Testis (tissue), 3 donors: ENCODE results near the gene CAMK2D. TPM values are rescaled to one million over a fixed set of nuclear protein-coding genes. Genes with fewer than 3 reads are reported as not detected.
A peak's percentile ranks its signal among the peaks of the same experiment; 100 is the strongest.

Experiments used
- DNase-seq: peaks from one replicate; pipeline ENCODE4 v3.0.0-alpha.2; 2019
- H3K27ac ChIP-seq, 2 donors: fragments of 200-600 bp; sonication (generic); one replicate each; pipeline ENCODE4 v1.5.1; 2019
- H3K27me3 ChIP-seq: fragments of 200-600 bp; sonication (generic); one replicate; pipeline ENCODE4 v1.5.1; 2019
- H3K36me3 ChIP-seq: fragments of 200-600 bp; sonication (generic); one replicate; pipeline ENCODE4 v1.5.1; 2017; ENCODE audit warnings: low read depth; ENCODE audit errors: missing control alignments
- H3K4me1 ChIP-seq: fragments of 200-600 bp; sonication (generic); one replicate; pipeline ENCODE4 v1.5.1; 2019
- H3K4me3 ChIP-seq, 2 donors: fragments of 200-600 bp; sonication (generic); one replicate each; pipeline ENCODE4 v1.5.1; 2017 to 2019
- H3K9me3 ChIP-seq: fragments of 200-600 bp; sonication (generic); one replicate; pipeline ENCODE4 v1.5.1; 2017
- POLR2A ChIP-seq: fragments of 450-650 bp; IDR thresholded peaks from one replicate; pipeline ENCODE4 v1.6.1; 2017; ENCODE audit warnings: antibody characterized with exemption, mild to moderate bottlenecking, moderate library complexity
- WGBS, 2 donors: methylation state at CpG; one replicate each; pipeline ENCODE4 v1.1.5; 2018; 5-methylcytosine and 5-hydroxymethylcytosine counted together
- intact Hi-C: fragments of 100-400 bp; cut with DNase I; formaldehyde crosslinking; loops from one replicate; pipeline ENCODE4 v1.15.1; 2023; ENCODE audit warnings: low total_unique reads
- polyA plus RNA-seq: library from polyadenylated mRNA; stranded (reverse); fragments of 350-450 nt; fragmentation: Illumina TruSeq; extraction: RNeasy Lipid Tissue Mini Kit (QIAGEN cat#74804); gene quantifications from one replicate; pipeline ENCODE4 v1.2.3, GENCODE V29; 2014; ENCODE audit warnings: low read depth, low replicate concordance; ENCODE audit not compliant: insufficient read depth
- total RNA-seq, 2 donors: library from RNA; depleted of rRNA; stranded (reverse); fragments of >200 nt; gene quantifications; one replicate each; pipeline ENCODE4 v1.2.3, GENCODE V29; 2016
- TF ChIP-seq, protein P1 (sequence below), 3 experiments: fragments of 450-650 bp in 2 of 3; fragments of 200-600 bp in 1 of 3; sonication (generic) in 1 of 3; IDR thresholded peaks; one replicate each; pipeline ENCODE4 v1.5.1; 2016 to 2019; ENCODE audit warnings: antibody characterized with exemption in 3 of 3, mild to moderate bottlenecking in 2 of 3, moderate library complexity in 1 of 3

CAMK2D gene
- total and polyA plus RNA-seq, 3 donors from 2014 or later: 31.2 to 88.1 (median 72.4) TPM

DNA sequence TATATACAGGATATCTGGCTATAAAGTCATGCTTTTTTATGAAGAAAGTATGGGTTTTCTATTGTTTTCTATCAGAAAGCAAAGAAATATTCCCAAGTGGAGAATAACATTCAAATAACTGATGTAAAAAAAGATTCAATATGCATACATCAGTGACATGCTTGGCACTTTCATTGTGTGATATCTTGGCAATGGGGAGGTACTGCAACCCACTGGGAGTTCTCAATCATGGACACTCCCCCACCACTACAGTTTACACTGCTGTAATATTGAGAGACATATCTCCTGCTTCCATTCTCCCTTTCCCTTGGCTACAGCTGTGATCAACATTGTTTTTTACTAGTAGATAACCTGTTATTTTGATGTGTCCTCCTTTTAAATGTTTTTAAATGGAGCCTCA, 257.8 kb downstream of the CAMK2D start:
- Histone ChIP-seq H3K4me1 (no peaks in the 10 kb centered on the region), H3K9me3 (no peaks in the 10 kb centered on the region), H3K36me3 (no peaks in the 10 kb centered on the region), H3K27ac (no peak overlapping the region), H3K4me3 (no peak overlapping the region), H3K27me3 (no peaks in the 10 kb centered on the region)
- TF ChIP-seq POLR2A: no peak
- TF ChIP-seq, protein P1, sequence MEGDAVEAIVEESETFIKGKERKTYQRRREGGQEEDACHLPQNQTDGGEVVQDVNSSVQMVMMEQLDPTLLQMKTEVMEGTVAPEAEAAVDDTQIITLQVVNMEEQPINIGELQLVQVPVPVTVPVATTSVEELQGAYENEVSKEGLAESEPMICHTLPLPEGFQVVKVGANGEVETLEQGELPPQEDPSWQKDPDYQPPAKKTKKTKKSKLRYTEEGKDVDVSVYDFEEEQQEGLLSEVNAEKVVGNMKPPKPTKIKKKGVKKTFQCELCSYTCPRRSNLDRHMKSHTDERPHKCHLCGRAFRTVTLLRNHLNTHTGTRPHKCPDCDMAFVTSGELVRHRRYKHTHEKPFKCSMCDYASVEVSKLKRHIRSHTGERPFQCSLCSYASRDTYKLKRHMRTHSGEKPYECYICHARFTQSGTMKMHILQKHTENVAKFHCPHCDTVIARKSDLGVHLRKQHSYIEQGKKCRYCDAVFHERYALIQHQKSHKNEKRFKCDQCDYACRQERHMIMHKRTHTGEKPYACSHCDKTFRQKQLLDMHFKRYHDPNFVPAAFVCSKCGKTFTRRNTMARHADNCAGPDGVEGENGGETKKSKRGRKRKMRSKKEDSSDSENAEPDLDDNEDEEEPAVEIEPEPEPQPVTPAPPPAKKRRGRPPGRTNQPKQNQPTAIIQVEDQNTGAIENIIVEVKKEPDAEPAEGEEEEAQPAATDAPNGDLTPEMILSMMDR (IDR thresholded peaks at IDR 0.05): no peak
- intact Hi-C loops: no loop called here
- DNase-seq: no peak

DNA sequence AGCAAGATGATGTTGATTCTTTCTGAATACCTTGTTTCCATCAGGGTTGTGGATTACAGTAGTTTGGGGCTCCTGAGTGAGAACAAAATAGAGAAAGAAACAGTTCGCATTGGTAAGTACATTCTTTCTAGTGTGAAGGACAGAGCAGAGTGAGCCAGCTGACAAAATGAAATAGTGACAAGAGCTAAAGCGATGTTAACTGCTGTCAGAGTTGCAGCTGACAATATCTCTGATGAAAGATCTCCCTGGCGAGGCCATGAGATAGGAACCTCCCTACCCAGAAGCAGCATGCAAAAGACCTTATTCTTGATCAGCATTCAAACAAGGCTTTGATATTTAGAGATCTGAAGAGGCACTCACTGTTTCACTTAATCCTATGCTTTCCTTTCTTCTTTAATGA, 258.6 kb downstream of the CAMK2D start:
- no peaks in the 10 kb centered on the region for H3K27me3 ChIP-seq
- peak; percentile 21 for DNase-seq
- TF ChIP-seq, protein P1 (IDR thresholded peaks at IDR 0.05): no peak
- TF ChIP-seq POLR2A: no peak
- no peaks in the 10 kb centered on the region for H3K9me3 ChIP-seq
- intact Hi-C loops: no loop called here
- peak overlapping the region; percentile 8 to 27 for H3K27ac ChIP-seq
- no peak overlapping the region for H3K4me3 ChIP-seq
- no peaks in the 10 kb centered on the region for H3K36me3 ChIP-seq
- H3K4me1 ChIP-seq: no peaks in the 10 kb centered on the region
- 60 to 77% methylated on average over 3 of the region's 3 CpGs for WGBS, 2 donors

DNA sequence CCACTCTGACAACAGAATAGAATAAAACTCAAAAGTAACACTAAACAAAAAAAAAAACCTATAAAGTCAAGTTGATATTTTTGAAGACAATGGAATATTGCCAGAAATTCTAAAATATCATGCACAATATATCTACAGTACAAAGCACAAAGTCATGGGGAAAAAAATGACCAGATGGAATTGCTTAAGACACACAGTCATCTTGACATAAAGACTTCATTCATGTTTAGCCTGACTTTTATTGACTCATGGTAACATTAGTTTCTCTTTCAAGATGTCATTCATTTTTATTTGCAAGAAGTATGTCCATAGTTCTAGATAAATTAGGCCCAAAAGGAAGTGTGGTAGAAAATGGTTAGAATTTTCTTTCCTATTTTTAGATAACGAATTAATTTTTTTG, 259.1 kb downstream of the CAMK2D start:
- H3K27me3 ChIP-seq: no peaks in the 10 kb centered on the region
- 80 to 82% methylated on average over 1 of the region's 1 CpG for WGBS, 2 donors
- TF ChIP-seq, protein P1 (IDR thresholded peaks at IDR 0.05): no peak
- TF ChIP-seq POLR2A: no peak
- H3K27ac ChIP-seq: peak overlapping the region; percentile 8 to 27
- no peaks in the 10 kb centered on the region for H3K36me3 ChIP-seq
- no peak for DNase-seq
- no peak overlapping the region for H3K4me3 ChIP-seq
- intact Hi-C loops: no loop called here
- no peaks in the 10 kb centered on the region for H3K9me3 ChIP-seq
- H3K4me1 ChIP-seq: no peaks in the 10 kb centered on the region

GRCh38 chr4:113500424-113500823, 261.1 kb downstream of the CAMK2D start:
- H3K4me1 ChIP-seq: no peaks in the 10 kb centered on the region
- no peak for DNase-seq
- intact Hi-C loops: no loop called here
- no peak for TF ChIP-seq POLR2A
- TF ChIP-seq, protein P1 (IDR thresholded peaks at IDR 0.05): no peak
- 81 to 86% methylated on average over 4 of the region's 4 CpGs for WGBS, 2 donors
- H3K27ac ChIP-seq: no peak overlapping the region
- H3K36me3 ChIP-seq: no peaks in the 10 kb centered on the region
- H3K27me3 ChIP-seq: no peaks in the 10 kb centered on the region
- H3K4me3 ChIP-seq: no peak overlapping the region
- H3K9me3 ChIP-seq: no peaks in the 10 kb centered on the region

- no peak for DNase-seq
- no peak for TF ChIP-seq POLR2A
- TF ChIP-seq, protein P1 (IDR thresholded peaks at IDR 0.05): no peak
- intact Hi-C loops: no loop called here
Observed at GRCh38 chr4:113499696-113500095, 261.8 kb downstream of the CAMK2D start.

More at GRCh38 chr4:113499696-113500095, 261.8 kb downstream of the CAMK2D start:
- Histone ChIP-seq H3K9me3 (no peaks in the 10 kb centered on the region), H3K4me3 (no peak overlapping the region), H3K36me3 (no peaks in the 10 kb centered on the region), H3K27ac (no peak overlapping the region), H3K4me1 (no peaks in the 10 kb centered on the region), H3K27me3 (no peaks in the 10 kb centered on the region)
- WGBS, 2 donors: 70 to 71% methylated on average over 1 of the region's 1 CpG
